GM18508 (cell line): ENCODE results near the gene FRMD1.

Source experiments
- ATAC-seq: cut with Tn5 transposase; IDR thresholded peaks from one replicate; pipeline ENCODE4 v1.9.1; 2021; ENCODE audit warnings: moderate number of reproducible peaks; ENCODE audit not compliant: insufficient read depth, unreplicated experiment

The FRMD1 gene

GRCh38 chr6:168045706-168046620 lies 33.0 kb downstream of the FRMD1 start:
- ATAC-seq: no peak

DNA sequence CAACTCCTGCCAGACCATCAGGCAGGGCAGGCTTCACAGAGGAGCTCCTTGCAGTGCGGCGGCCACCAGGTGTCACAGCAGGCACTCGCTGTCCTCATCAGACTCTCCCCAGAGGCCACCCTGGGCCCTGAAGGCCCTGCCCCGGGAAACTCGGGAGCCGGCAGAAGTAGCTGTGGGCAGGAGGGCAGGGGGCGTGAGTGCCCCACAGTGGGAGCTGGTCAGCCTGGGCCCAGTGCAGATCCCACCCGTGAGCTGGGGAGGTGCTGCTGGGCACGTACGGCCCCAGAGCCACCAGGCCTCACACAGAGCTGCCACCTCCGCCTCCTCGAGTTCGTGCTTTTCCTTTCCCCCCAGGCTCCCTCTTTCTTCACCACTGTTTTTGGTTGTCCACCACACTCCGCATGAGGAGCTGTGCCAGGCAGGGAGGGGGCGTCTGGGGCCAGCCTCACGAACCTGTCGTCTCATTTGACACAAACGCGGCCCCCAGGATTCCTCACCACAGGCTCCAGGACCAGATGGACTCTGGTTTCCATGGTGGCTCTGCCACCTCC lies 33.8 kb downstream of the FRMD1 start:
- ATAC-seq: no peak

DNA sequence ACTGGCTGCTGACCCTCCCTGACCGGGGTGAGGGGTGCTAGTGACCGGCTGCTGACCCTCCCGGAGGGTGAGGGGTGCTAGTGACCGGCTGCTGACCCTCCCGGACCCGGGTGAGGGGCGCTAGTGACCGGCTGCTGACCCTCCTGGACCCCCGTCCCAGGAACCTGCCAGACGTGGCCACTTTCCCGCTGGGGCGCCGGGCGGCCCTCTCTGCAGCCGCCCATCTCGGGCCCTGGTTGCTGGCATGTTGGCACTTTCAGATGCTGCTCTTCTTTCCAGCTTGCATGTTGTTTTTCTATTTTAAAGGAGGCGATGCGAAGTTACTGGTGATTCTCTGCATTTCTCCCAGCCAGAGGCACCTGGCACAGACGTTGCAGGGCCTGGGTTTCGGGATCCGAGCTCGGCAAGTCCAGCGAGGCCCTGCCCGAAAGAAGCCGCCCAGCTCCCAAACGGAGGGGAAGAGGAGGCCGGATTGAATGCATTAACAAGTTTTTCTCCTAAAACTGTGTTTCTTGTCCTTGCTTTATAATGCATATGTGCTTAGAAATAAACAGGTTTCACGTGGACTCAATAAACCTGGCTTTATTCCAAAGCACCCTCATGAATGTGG lies 34.4 kb downstream of the FRMD1 start:
- no peak for ATAC-seq

DNA sequence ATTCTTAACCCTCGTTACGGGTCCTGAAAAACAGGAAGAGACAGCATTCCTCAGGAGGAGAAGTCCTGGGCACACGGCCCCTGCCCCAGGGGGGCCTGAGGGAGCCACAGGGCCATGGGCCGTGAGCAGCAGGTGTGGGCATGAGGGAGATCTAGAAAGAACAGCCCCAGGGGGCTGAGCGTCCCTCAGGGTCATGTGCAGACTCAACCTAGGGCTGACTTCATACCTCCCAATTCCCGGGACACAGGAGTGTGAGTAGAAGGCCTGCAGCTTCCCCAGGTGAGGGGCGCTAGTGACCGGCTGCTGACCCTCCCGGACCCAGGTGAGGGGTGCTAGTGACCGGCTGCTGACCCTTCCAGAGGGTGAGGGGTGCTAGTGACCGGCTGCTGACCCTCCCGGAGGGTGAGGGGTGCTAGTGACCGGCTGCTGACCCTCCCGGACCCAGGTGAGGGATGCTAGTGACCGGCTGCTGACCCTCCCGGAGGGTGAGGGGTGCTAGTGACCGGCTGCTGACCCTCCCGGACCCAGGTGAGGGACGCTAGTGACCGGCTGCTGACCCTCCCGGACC lies 35.1 kb downstream of the FRMD1 start:
- ATAC-seq: no peak

- no peak for ATAC-seq
These were observed 35.7 kb downstream of the FRMD1 start for GRCh38 chr6:168043193-168043847.

- no peak for ATAC-seq
These were observed 36.4 kb downstream of the FRMD1 start for GRCh38 chr6:168042426-168043192.

DNA sequence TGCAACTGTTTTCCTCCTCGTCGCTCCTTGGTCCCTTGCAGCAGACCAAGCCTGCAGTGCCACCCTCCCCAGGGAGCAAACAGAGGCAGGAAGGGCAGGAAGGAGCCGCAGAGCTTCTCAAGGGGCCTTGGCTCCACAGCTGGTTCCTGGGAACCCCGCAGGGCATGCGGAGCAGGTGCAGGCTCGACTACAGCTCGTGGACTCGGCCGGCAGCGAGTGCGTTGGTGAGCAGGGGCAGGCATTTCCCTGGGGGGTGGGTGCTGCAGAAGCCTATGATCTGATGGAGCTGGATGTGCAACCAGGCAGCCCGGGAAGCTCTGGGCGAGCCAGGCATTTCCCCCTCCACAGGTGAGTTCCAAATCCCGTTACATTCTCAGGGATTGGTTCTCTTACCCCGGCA lies 37.1 kb downstream of the FRMD1 start:
- ATAC-seq: no peak

DNA sequence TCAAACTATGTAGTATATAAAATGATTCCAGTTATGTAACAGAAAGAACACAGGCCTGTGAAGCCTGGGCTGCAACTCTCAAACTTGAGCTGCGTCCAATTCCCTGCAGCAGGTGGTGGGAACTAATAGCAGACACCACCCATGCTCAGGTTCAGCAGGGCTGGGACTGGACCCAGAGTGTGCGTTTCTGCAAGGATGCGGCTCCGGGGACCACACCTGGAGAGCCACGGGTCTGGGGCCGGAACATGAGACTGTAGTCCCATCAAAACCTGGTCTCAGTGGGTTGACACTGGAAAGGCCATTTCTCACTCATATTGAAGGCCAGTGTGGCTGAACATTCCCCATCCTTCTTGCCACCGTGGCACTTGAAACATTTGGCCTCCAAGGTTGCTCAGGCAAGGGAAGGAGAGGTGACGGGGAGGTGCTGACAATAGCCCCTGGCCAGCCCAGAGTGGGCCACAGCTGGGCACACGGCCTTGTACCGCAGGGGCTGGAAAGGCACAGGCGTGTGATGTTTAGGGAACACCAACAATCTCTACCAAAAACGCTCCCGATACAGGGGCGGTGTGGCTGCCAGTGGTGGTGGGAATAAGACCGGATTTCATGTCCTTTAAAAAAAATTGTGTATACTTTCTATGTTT lies 38.0 kb downstream of the FRMD1 start:
- no peak for ATAC-seq

DNA sequence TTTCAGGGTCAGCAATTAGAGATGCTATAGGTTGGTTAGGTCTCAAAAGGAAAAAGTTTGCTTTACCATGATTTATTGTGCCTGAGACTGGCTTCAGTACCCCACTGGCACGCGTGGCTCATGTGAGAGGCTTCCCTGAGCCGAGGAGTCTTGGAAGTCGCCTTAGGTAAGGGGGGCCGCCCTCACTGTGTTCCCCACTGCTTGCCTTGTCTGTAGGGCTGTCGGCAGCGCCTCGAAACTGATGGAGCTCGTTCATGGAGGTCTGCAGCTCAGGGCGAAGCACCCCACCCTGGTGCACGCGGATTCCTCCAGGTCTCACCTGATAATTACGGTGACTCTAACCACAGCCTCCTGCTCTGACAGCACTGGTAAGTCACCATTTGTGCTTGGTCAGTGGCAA lies 39.2 kb downstream of the FRMD1 start:
- ATAC-seq: no peak

DNA sequence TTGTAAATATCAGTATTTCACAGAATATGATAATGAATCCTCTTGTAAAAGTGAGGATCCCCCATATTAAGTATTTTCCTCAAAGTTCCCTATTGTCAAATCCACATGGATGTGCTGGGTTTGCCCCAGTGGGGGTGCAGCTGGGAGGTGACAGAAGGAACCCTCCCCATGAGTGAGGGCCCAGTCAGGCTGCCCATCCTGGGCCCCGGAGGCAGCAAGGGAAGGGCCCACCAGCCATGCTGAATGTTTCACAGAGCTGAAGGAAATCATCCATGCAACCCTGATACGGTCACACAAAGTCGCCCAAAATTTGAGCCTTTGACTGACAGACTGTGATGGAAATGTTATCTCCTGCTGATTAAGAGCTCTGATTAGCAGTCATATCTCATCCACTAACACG lies 39.7 kb downstream of the FRMD1 start:
- no peak for ATAC-seq

DNA sequence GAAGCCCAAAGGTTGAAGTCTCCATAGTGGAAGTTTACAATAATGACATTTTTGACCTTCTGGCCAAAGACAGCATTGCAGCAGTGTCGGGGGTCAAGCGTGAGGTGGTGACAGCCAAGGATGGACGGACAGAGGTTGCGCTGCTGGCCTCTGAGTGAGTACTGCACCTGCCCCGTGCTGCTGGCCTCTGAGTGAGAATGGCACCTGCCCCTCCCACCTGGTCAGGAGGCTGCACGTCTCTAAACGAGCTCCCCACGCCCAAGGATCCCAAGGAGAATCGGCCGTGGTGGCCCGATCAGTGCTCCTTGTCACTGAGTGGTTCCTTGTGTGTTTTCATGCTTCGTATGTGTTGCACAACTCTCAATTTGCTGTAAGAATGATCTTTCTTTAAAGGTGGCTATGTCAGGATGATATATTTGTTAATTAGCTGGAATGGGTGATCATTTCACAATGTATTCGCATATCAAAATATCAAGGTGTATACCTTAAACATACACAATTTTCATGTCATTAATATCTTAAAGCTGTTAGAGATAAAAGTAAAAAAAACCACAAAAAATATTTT lies 40.4 kb downstream of the FRMD1 start:
- no peak for ATAC-seq

- ATAC-seq: no peak
These were observed 41.2 kb downstream of the FRMD1 start for GRCh38 chr6:168037856-168038255.

- no peak for ATAC-seq
These were observed 41.8 kb downstream of the FRMD1 start for GRCh38 chr6:168037242-168037641.

DNA sequence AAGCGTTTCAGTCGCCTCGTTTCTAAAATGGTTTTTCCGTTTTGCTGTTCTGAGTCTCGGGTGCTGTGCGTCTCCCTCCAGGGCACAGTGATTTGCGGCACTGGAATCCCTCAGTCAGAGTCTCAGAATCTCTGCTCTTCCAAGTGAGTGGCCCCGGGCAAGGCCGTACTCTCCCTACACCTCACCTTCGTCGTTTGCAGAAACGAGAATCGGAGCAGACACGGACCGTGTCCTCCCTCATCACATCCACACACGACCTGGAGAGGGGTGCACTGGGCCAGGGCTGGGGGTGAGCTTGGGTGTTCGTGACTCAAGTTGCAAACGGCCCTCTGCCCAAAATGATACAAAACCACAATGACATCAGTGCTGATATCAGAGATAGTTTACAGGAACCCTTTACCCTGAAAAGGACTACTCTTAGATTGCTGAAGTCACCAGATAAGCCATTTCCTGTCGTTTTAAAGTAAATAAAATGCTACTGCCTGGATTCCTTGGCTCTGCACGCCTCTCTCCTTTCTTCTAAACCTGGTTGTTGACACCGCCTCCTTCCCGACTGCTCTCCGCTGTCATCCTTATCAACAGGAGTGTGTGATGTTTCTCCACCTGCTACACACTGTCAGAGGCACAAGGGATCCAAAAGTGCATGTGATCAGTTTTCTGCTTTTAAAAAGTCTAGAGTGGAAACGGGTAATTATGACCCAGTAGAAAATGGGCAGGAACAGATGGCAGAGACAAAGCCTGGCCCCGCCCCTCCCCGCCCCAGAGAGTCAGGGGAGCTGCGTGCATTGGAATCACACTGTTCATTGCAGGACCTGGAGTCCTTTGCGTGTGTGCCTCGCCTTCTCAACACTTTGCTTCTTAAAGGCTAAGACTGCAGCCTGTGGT lies 43.1 kb downstream of the FRMD1 start:
- no peak for ATAC-seq

GRCh38 chr6:168035098-168035660 lies 43.8 kb downstream of the FRMD1 start:
- ATAC-seq: no peak

- no peak for ATAC-seq
These were observed 44.5 kb downstream of the FRMD1 start for GRCh38 chr6:168034537-168034936.

DNA sequence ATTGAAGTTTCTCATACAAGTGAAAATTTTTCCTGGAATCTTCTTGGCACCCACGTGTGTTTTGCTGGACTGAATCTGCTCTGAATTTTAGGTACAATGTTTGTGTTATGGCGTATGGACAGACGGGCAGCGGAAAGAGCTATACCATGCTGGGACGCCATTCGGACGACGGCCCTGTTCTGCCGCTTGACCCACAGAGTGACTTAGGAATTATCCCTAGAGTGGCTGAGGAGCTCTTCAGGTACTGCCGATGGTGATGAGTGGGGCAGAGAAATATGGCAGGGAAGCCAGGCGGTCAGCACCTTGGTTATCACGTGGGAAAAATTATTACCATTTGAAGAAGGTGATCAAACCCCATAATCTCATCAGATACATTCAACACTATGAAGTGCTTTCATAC lies 45.2 kb downstream of the FRMD1 start:
- no peak for ATAC-seq
